ENCODE results near the gene IRF2BP2. TPM values are rescaled to one million over a fixed set of nuclear protein-coding genes. Genes with fewer than 3 reads are reported as not detected.
A peak's percentile ranks its signal among the peaks of the same experiment; 100 is the strongest.

IRF2BP2 gene
- total and polyA plus RNA-seq, 2 donors (not counting 1 experiment from before 2014, with no cell fraction given): 17.8 to 71.8 TPM

GRCh38 chr1:234611847-234612351, 1.9 kb upstream of the IRF2BP2 start:
- peak overlapping the region; percentile 94 for H3K27ac ChIP-seq (ENCODE audit: insufficient read depth, low read length)
- no peaks in the 10 kb centered on the region for H3K27me3 ChIP-seq (ENCODE audit: control insufficient read depth, insufficient read depth, low read length)
- H2AFZ ChIP-seq (ENCODE audit: low read length): no peak overlapping the region
- peaks cover 25% of the 10 kb centered on the region for H3K79me2 ChIP-seq (ENCODE audit: control insufficient read depth, insufficient read depth, low read length)
- peak overlapping the region; percentile 48 for H3K9ac ChIP-seq (ENCODE audit: insufficient read depth, low read length)
- no peaks in the 10 kb centered on the region for H3K9me3 ChIP-seq (ENCODE audit: control insufficient read depth, insufficient read depth, low read depth, low read length)
- no peak for DNase-seq (ENCODE audit: low read depth in 2 of 2)
- H3K36me3 ChIP-seq (ENCODE audit: control insufficient read depth, insufficient read depth, low read length): peaks cover 6% of the 10 kb centered on the region
- peaks cover 24% of the 10 kb centered on the region for H3K4me1 ChIP-seq (ENCODE audit: control insufficient read depth, extremely low read depth, insufficient read depth, low read length)
- peak overlapping the region; percentile 55 for H3K4me2 ChIP-seq (ENCODE audit: extremely low read depth, insufficient read depth, low read length)
- TF ChIP-seq CTCF (conservative IDR thresholded peaks at IDR 0.05 in 1 of 2, IDR thresholded peaks at IDR 0.05 in 1 of 2; ENCODE audit: low read depth in 1 of 2, low read length in 2 of 2): no peak
- TF ChIP-seq EZH2 (IDR thresholded peaks at IDR 0.05; ENCODE audit: low read length, missing control alignments): no peak
- peak overlapping the region in 3 of 4 experiments; percentile 0 to 45 (median 8) for H3K4me3 ChIP-seq (replicated peaks in 1 of 4; ENCODE audit: control extremely low read depth in 1 of 4, insufficient read depth in 1 of 4, low read depth in 3 of 4, low read length in 4 of 4)
- no peaks in the 10 kb centered on the region for H4K20me1 ChIP-seq (ENCODE audit: control insufficient read depth, extremely low read depth, insufficient read depth, low read length)

- no peaks in the 10 kb centered on the region for H4K20me1 ChIP-seq (ENCODE audit: control insufficient read depth, extremely low read depth, insufficient read depth, low read length)
- H3K9ac ChIP-seq (ENCODE audit: insufficient read depth, low read length): peak overlapping the region; percentile 78
- peak overlapping the region in 2 of 4 experiments; percentile 2 to 5 for H3K4me3 ChIP-seq (replicated peaks in 1 of 4; ENCODE audit: control extremely low read depth in 1 of 4, insufficient read depth in 1 of 4, low read depth in 3 of 4, low read length in 4 of 4)
- H3K27me3 ChIP-seq (ENCODE audit: control insufficient read depth, insufficient read depth, low read length): no peaks in the 10 kb centered on the region
- peak; percentile 90 to 91 for DNase-seq (ENCODE audit: low read depth in 2 of 2)
- no peak overlapping the region for H2AFZ ChIP-seq (ENCODE audit: low read length)
- H3K27ac ChIP-seq (ENCODE audit: insufficient read depth, low read length): peak overlapping the region; percentile 94
- peaks cover 23% of the 10 kb centered on the region for H3K4me1 ChIP-seq (ENCODE audit: control insufficient read depth, extremely low read depth, insufficient read depth, low read length)
- H3K9me3 ChIP-seq (ENCODE audit: control insufficient read depth, insufficient read depth, low read depth, low read length): no peaks in the 10 kb centered on the region
- H3K4me2 ChIP-seq (ENCODE audit: extremely low read depth, insufficient read depth, low read length): peak overlapping the region; percentile 83
- peaks cover 30% of the 10 kb centered on the region for H3K79me2 ChIP-seq (ENCODE audit: control insufficient read depth, insufficient read depth, low read length)
- H3K36me3 ChIP-seq (ENCODE audit: control insufficient read depth, insufficient read depth, low read length): peaks cover 6% of the 10 kb centered on the region
- TF ChIP-seq EZH2 (IDR thresholded peaks at IDR 0.05; ENCODE audit: low read length, missing control alignments) (no peak), CTCF (conservative IDR thresholded peaks at IDR 0.05 in 1 of 2, IDR thresholded peaks at IDR 0.05 in 1 of 2; ENCODE audit: low read depth in 1 of 2, low read length in 2 of 2) (peak in 1 of 2 donors; percentile 12)
These were observed 1.4 kb upstream of the IRF2BP2 start for GRCh38 chr1:234611225-234611846.

- H3K4me3 ChIP-seq (replicated peaks in 1 of 4; ENCODE audit: control extremely low read depth in 1 of 4, insufficient read depth in 1 of 4, low read depth in 3 of 4, low read length in 4 of 4): peak overlapping the region; percentile 38 to 79 (median 52)
- H3K79me2 ChIP-seq (ENCODE audit: control insufficient read depth, insufficient read depth, low read length): peaks cover 36% of the 10 kb centered on the region
- DNase-seq (ENCODE audit: low read depth in 2 of 2): peak; percentile 94 to 96
- peak overlapping the region; percentile 94 for H3K27ac ChIP-seq (ENCODE audit: insufficient read depth, low read length)
- no peak overlapping the region for H2AFZ ChIP-seq (ENCODE audit: low read length)
- H4K20me1 ChIP-seq (ENCODE audit: control insufficient read depth, extremely low read depth, insufficient read depth, low read length): no peaks in the 10 kb centered on the region
- peaks cover 6% of the 10 kb centered on the region for H3K36me3 ChIP-seq (ENCODE audit: control insufficient read depth, insufficient read depth, low read length)
- TF ChIP-seq CTCF (conservative IDR thresholded peaks at IDR 0.05 in 1 of 2, IDR thresholded peaks at IDR 0.05 in 1 of 2; ENCODE audit: low read depth in 1 of 2, low read length in 2 of 2): no peak
- TF ChIP-seq EZH2 (IDR thresholded peaks at IDR 0.05; ENCODE audit: low read length, missing control alignments): no peak
- peak overlapping the region; percentile 98 for H3K4me2 ChIP-seq (ENCODE audit: extremely low read depth, insufficient read depth, low read length)
- H3K9me3 ChIP-seq (ENCODE audit: control insufficient read depth, insufficient read depth, low read depth, low read length): no peaks in the 10 kb centered on the region
- H3K27me3 ChIP-seq (ENCODE audit: control insufficient read depth, insufficient read depth, low read length): no peaks in the 10 kb centered on the region
- H3K9ac ChIP-seq (ENCODE audit: insufficient read depth, low read length): peak overlapping the region; percentile 78
- H3K4me1 ChIP-seq (ENCODE audit: control insufficient read depth, extremely low read depth, insufficient read depth, low read length): peaks cover 22% of the 10 kb centered on the region
These were observed 767 bp upstream of the IRF2BP2 start for GRCh38 chr1:234610666-234611224.
